HG02610 (cell line): ENCODE results near the gene CDH3.

Experiments
- ATAC-seq: cut with Tn5 transposase; IDR thresholded peaks from one replicate; pipeline ENCODE4 v1.9.1; 2021; ENCODE audit warnings: mild to moderate bottlenecking, moderate library complexity; ENCODE audit not compliant: unreplicated experiment

CDH3 gene

DNA sequence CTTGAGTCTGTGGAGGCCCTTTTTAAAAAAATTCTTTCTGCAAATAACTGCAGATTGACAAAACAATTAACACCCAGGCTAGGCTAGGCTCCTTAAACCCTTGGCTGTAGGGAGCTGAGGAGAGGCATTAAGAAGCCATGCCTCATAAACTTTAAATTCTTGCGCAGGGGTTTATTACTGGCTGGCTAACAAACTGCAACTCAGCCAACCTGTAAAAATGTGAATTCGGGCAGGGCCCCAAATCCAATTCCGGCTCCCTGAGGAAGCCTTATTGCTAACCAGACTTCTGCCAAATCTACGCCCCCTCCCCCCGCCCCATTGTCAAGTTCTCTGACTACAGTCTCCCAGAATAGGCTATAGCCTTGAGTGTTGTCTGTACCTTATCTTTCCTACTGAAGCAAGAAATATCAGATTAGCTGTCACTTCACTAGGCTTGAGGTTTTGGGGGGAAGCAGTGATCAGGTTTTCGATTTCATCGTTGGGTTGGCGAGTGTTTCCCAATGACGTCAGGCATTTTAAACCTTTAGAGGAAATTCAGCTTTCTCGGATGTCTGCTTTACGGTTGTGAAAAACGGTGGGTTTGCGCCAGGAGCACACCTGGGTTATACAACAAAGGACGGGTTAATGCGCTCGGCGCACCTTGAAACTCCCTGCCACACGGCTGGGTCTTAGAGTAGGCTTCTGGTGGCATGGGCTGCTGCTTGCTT lies 2.0 kb downstream of the CDH3 start:
- no peak for ATAC-seq

GRCh38 chr16:68651136-68651535 lies 6.0 kb downstream of the CDH3 start:
- no peak for ATAC-seq

GRCh38 chr16:68652659-68653058 lies 7.5 kb downstream of the CDH3 start:
- ATAC-seq: no peak

GRCh38 chr16:68655806-68656205 lies 10.7 kb downstream of the CDH3 start:
- ATAC-seq: no peak

DNA sequence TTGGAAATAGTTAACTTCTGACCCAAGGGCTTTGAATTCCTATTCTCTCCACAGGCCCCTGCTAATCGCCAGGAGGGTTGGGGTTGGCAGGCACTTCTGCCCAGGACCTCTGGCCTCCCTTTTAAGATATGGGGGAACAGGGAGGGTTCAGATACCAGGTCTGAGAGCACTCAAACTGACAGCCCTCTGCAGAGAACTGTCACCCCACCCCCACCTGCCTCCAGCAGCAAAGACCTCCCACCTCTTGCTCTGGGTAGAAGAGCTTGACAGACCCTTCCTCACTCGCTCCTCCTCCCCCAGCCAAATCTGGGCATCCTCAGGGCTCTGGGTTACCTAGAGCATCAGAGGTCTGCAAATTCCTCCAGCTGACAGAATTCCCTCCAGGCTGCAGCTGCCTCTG lies 11.6 kb downstream of the CDH3 start:
- no peak for ATAC-seq

DNA sequence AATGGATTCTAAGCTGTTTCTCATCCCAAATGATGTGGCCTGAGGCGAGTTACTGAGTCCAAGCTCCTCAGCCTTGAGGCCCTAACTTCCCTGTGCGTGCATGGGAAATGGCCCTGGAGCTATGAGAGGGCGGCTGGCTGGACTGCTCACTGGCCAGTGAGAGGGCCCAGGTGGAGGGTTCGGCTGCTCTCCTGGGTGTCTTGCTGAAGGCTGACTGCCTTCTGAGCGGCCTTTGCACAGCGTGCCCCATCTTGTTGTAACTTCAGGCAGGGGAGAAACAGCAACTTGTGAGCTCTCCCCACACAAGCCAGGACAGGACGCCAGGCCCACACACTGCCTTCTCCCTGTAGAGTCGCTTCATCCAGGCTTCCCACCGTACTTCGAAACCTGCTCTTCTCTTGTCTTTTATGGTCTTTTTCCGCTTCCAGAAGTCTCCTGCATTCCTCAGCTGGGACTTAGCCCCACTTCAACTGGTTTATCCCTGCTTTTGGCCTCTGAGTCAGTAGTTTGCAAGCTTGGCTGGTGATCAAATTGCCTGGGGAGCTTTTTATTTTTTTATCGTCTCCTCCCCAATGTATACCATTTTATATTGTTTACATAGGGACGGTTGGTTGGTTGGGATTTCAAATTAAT lies 13.3 kb downstream of the CDH3 start:
- no peak for ATAC-seq

GRCh38 chr16:68658974-68659360 lies 13.9 kb downstream of the CDH3 start:
- no peak for ATAC-seq

DNA sequence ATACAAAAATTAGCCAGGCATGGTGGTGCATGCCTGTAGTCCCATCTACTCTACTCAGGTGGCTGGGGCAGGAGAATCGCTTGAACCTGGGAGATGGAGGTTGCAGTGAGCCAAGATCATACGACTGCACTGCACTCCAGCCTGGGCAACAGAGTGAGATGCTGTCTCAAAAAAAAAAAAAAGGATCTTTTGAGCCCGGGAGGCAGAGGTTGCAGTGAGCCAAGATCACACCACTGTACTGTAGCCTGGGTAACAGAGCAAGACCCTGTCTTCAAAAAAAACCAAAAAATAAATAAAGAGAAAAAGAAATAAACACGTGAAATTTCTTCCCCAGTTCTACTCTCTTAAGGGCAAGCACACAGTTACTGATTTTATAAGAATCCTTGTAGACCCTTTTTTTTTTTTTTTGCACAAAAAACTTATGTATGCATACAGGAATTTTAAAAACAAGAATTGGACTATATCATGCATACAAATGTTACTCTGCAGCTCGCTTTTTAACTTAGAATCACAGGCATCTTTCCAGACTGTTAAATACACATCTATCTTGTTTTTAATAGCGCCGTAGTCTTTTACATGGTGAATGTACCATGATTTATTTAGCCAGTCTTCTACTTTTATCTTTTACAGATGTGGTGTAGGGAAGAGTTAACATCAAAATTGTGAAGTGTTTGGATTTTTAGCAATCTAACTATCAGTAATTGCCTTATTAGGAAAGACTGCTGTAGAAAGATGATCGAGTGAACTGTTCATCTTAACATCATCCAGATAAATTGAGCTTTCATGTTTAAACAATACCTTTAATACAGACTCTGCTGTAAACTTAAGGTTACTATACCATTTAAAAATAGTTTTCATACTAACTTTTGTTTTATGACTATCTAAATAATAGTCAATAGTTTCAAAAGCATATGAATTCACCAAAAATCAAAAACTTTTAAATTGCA lies 14.6 kb downstream of the CDH3 start:
- ATAC-seq: no peak

DNA sequence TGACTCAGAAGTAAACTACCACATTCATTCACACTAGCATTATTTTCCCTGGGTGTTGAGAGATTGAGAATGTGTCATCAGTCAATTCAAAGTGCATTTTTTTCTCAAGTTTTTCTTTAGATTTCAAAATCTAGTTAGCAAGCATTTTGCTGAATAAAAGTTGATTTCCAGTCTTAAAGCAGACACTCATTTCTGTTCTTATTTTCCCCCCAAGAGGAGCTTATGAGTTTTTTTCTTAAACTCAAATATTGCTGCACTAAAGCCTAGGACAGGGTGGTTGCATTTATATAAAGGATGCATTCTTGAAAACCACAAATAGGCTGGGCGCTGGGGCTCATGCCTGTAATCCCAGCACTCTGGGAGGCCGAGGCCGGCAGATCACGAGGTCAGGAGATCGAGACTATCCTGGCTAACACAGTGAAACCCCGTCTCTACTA lies 15.3 kb downstream of the CDH3 start:
- no peak for ATAC-seq

GRCh38 chr16:68662035-68662434 lies 16.9 kb downstream of the CDH3 start:
- no peak for ATAC-seq

GRCh38 chr16:68664297-68664696 lies 19.2 kb downstream of the CDH3 start:
- no peak for ATAC-seq

DNA sequence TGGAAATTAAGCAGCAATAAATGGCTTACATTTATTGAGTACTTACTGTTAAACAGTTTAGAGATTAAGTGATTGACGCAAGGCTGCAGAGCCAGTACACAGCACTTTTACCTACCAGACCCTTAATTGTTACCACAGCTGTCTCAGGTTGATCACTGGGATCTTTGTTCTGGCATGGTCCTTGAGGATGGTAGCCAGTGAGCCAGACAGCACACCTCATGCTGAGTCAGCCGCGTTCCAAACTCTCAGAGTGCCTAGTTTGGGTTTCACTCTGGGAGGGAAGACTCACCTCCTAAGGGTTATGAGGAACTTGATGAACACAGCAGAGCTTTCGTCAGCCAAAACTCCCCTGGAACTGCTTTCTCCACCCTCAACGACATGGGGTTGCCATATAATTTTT lies 20.4 kb downstream of the CDH3 start:
- ATAC-seq: no peak

DNA sequence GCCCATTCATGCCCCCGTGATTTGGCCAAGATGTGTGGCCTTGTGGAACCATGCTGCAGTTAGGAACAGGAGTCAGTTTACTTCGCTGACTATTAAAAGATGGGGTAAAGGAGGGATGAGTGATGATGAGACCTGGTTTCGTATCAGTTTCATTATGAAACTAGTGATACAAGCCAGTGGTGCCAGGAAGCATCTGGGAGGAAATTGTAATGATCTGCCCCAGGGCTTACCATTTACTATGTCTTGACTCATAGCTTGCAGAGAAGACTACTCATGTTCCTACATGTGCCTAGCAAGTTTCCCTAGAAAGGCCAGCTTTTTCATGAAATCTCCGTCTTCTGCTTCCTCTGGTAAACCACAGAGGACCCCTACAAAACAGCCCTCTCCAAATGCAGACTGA lies 23.2 kb downstream of the CDH3 start:
- peak; percentile 82 for ATAC-seq

- ATAC-seq: no peak
Observed at GRCh38 chr16:68676113-68676860, 31.2 kb downstream of the CDH3 start.

DNA sequence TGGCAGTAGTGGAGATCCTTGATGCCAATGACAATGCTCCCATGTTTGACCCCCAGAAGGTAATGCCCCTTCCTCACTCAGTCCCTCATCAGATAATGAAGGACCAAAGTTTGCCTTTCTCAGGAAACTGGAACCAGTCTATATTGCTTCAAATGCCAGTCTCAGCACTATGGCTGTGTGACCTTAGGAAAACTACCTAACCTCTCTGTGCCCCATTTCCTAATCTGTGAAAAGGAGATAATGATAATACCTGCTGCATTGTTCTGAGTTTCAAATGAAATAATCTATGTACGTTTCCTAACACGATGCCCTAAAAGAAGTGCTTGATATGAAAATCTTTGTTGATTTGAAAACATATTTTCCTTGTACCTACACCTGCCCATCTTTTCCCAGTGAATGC lies 35.9 kb downstream of the CDH3 start:
- no peak for ATAC-seq

DNA sequence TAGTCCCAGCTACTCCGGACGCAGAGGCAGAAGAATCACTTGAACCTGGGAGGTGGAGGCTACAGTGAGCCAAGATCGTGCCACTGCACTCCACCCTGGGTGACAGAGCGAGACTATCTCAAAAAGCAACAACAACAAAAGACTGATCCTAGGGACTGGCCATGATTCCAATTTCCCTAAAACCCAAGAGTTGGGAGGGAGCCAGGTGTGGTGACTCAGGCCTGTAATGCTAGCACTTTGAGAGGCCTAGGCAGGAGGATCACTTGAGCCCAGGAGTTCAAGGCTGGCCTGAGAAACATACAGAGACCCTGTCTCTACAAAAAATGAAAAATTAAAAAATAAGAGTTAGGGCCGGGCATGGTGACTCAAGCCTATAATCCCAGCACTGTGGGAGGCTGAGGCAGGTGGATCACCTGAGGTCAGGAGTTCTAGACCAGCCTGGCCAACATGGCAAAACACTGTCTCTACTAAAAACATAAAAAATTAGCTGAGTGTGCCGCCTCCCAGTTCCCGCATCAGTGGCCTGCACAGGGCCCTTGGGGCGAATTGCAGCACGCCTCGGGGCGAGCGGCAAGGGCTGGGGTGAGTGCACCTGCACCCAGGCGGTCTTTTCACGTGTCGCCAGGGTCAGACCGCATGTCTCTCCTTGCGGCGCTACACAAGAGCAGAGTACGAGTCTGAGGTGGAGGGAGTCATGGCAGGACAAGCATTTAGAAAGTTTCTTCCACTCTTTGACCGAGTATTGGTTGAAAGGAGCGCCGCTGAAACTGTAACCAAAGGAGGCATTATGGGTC lies 40.8 kb downstream of the CDH3 start:
- no peak for ATAC-seq

- no peak for ATAC-seq
Observed at GRCh38 chr16:68686905-68687304, 41.8 kb downstream of the CDH3 start.

DNA sequence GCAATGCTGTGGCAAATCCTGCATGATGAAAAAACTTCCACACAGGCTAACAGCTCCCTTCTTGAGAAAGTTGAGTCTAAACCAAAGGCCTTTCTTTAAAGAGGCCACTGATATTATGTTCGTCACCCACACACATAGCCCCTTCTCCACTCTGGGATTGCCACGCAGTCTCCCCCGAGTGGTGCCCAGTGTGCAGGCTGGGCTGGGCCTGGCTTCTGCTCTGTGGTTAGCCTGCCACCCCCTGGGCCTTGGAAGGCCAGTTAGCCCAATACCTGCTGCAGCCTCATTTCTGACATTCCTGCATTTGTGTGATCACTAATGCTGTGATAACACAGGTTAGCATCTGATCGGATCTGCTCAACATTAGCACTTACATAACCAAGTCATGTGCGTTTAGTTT lies 44.8 kb downstream of the CDH3 start:
- ATAC-seq: no peak

- no peak for ATAC-seq
Observed at GRCh38 chr16:68695575-68695974, 50.5 kb downstream of the CDH3 start.

GRCh38 chr16:68696514-68696913 lies 51.4 kb downstream of the CDH3 start:
- no peak for ATAC-seq
